ENCODE data around the gene CPPED1. TPM values are rescaled to one million over a fixed set of nuclear protein-coding genes. Genes with fewer than 3 reads are reported as not detected.

Gene CPPED1
- total and polyA plus RNA-seq, 2 donors (not counting 1 experiment from before 2014, with no cell fraction given) = 7.4 to 19.8 TPM

GRCh38 chr16:12659871-12660270 is 143.8 kb downstream of the CPPED1 start:
- Histone ChIP-seq H3K36me3 (ENCODE audit: control insufficient read depth, insufficient read depth, low read length) (no peaks in the 10 kb centered on the region), H3K4me3 (replicated peaks in 1 of 4; ENCODE audit: control extremely low read depth in 1 of 4, insufficient read depth in 1 of 4, low read depth in 3 of 4, low read length in 4 of 4) (no peak overlapping the region), H3K79me2 (ENCODE audit: control insufficient read depth, insufficient read depth, low read length) (no peaks in the 10 kb centered on the region), H3K4me2 (ENCODE audit: extremely low read depth, insufficient read depth, low read length) (no peak overlapping the region), H3K9me3 (ENCODE audit: control insufficient read depth, insufficient read depth, low read depth, low read length) (no peaks in the 10 kb centered on the region), H4K20me1 (ENCODE audit: control insufficient read depth, extremely low read depth, insufficient read depth, low read length) (no peaks in the 10 kb centered on the region), H2AFZ (ENCODE audit: low read length) (no peak overlapping the region), H3K4me1 (ENCODE audit: control insufficient read depth, extremely low read depth, insufficient read depth, low read length) (no peaks in the 10 kb centered on the region), H3K27ac (ENCODE audit: insufficient read depth, low read length) (no peak overlapping the region), H3K27me3 (ENCODE audit: control insufficient read depth, insufficient read depth, low read length) (no peaks in the 10 kb centered on the region), H3K9ac (ENCODE audit: insufficient read depth, low read length) (no peak overlapping the region)
- TF ChIP-seq, protein P1, sequence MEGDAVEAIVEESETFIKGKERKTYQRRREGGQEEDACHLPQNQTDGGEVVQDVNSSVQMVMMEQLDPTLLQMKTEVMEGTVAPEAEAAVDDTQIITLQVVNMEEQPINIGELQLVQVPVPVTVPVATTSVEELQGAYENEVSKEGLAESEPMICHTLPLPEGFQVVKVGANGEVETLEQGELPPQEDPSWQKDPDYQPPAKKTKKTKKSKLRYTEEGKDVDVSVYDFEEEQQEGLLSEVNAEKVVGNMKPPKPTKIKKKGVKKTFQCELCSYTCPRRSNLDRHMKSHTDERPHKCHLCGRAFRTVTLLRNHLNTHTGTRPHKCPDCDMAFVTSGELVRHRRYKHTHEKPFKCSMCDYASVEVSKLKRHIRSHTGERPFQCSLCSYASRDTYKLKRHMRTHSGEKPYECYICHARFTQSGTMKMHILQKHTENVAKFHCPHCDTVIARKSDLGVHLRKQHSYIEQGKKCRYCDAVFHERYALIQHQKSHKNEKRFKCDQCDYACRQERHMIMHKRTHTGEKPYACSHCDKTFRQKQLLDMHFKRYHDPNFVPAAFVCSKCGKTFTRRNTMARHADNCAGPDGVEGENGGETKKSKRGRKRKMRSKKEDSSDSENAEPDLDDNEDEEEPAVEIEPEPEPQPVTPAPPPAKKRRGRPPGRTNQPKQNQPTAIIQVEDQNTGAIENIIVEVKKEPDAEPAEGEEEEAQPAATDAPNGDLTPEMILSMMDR (conservative IDR thresholded peaks at IDR 0.05 in 1 of 2, IDR thresholded peaks at IDR 0.05 in 1 of 2; ENCODE audit: low read depth in 1 of 2, low read length in 2 of 2) = no peak
- TF ChIP-seq EZH2 (IDR thresholded peaks at IDR 0.05; ENCODE audit: low read length, missing control alignments) = no peak
- DNase-seq (ENCODE audit: low read depth in 2 of 2) = no peak

DNA sequence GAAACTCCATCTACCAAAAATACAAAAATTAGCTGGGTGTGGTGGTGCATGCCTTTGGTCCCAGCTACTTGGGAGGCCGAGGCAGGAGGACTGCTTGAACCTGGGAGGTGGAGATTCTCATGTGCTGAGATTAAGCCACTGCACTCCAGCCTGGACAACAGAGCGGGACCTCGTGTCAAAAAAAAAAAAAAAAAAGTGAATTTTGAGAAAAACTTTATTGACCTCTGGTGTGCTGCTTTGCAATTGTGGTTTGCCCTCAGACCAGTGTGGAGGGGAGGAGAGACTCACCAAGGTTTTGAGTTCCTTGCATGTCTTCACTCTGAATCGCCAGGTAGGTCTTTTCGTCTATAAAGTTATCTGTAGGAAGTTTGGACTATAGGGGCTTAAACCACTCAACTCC is 145.2 kb downstream of the CPPED1 start:
- no peak overlapping the region for H2AFZ ChIP-seq (ENCODE audit: low read length)
- no peaks in the 10 kb centered on the region for H4K20me1 ChIP-seq (ENCODE audit: control insufficient read depth, extremely low read depth, insufficient read depth, low read length)
- H3K9me3 ChIP-seq (ENCODE audit: control insufficient read depth, insufficient read depth, low read depth, low read length) = no peaks in the 10 kb centered on the region
- H3K4me1 ChIP-seq (ENCODE audit: control insufficient read depth, extremely low read depth, insufficient read depth, low read length) = no peaks in the 10 kb centered on the region
- no peak for TF ChIP-seq EZH2 (IDR thresholded peaks at IDR 0.05; ENCODE audit: low read length, missing control alignments)
- TF ChIP-seq, protein P1 (conservative IDR thresholded peaks at IDR 0.05 in 1 of 2, IDR thresholded peaks at IDR 0.05 in 1 of 2; ENCODE audit: low read depth in 1 of 2, low read length in 2 of 2) = no peak
- H3K4me2 ChIP-seq (ENCODE audit: extremely low read depth, insufficient read depth, low read length) = no peak overlapping the region
- no peaks in the 10 kb centered on the region for H3K79me2 ChIP-seq (ENCODE audit: control insufficient read depth, insufficient read depth, low read length)
- H3K27ac ChIP-seq (ENCODE audit: insufficient read depth, low read length) = no peak overlapping the region
- no peaks in the 10 kb centered on the region for H3K27me3 ChIP-seq (ENCODE audit: control insufficient read depth, insufficient read depth, low read length)
- no peak overlapping the region for H3K4me3 ChIP-seq (replicated peaks in 1 of 4; ENCODE audit: control extremely low read depth in 1 of 4, insufficient read depth in 1 of 4, low read depth in 3 of 4, low read length in 4 of 4)
- H3K36me3 ChIP-seq (ENCODE audit: control insufficient read depth, insufficient read depth, low read length) = no peaks in the 10 kb centered on the region
- no peak overlapping the region for H3K9ac ChIP-seq (ENCODE audit: insufficient read depth, low read length)
- no peak for DNase-seq (ENCODE audit: low read depth in 2 of 2)

GRCh38 chr16:12655537-12655936 is 148.2 kb downstream of the CPPED1 start:
- no peak overlapping the region for H3K4me3 ChIP-seq (replicated peaks in 1 of 4; ENCODE audit: control extremely low read depth in 1 of 4, insufficient read depth in 1 of 4, low read depth in 3 of 4, low read length in 4 of 4)
- no peak overlapping the region for H3K27ac ChIP-seq (ENCODE audit: insufficient read depth, low read length)
- no peak overlapping the region for H3K4me2 ChIP-seq (ENCODE audit: extremely low read depth, insufficient read depth, low read length)
- H4K20me1 ChIP-seq (ENCODE audit: control insufficient read depth, extremely low read depth, insufficient read depth, low read length) = no peaks in the 10 kb centered on the region
- DNase-seq (ENCODE audit: low read depth in 2 of 2) = no peak
- TF ChIP-seq, protein P1 (conservative IDR thresholded peaks at IDR 0.05 in 1 of 2, IDR thresholded peaks at IDR 0.05 in 1 of 2; ENCODE audit: low read depth in 1 of 2, low read length in 2 of 2) = no peak
- TF ChIP-seq EZH2 (IDR thresholded peaks at IDR 0.05; ENCODE audit: low read length, missing control alignments) = no peak
- H3K9me3 ChIP-seq (ENCODE audit: control insufficient read depth, insufficient read depth, low read depth, low read length) = no peaks in the 10 kb centered on the region
- no peaks in the 10 kb centered on the region for H3K36me3 ChIP-seq (ENCODE audit: control insufficient read depth, insufficient read depth, low read length)
- H2AFZ ChIP-seq (ENCODE audit: low read length) = no peak overlapping the region
- H3K9ac ChIP-seq (ENCODE audit: insufficient read depth, low read length) = no peak overlapping the region
- no peaks in the 10 kb centered on the region for H3K4me1 ChIP-seq (ENCODE audit: control insufficient read depth, extremely low read depth, insufficient read depth, low read length)
- H3K27me3 ChIP-seq (ENCODE audit: control insufficient read depth, insufficient read depth, low read length) = no peaks in the 10 kb centered on the region
- no peaks in the 10 kb centered on the region for H3K79me2 ChIP-seq (ENCODE audit: control insufficient read depth, insufficient read depth, low read length)

Measured in fibroblast of lung (primary cell).